ENCODE measurements around the gene PLA2G4F.

The PLA2G4F gene

GRCh38 chr15:42133356-42133755, 23.1 kb downstream of the PLA2G4F start:
- Histone ChIP-seq H3K36me3 (replicated peaks) (no peaks in the 10 kb centered on the region), H3K27ac (no peak overlapping the region), H3K27me3 (replicated peaks) (peaks cover 23% of the 10 kb centered on the region), H3K4me3 (ENCODE audit: low read depth, low read length) (no peak overlapping the region)
- DNase-seq: no peak
- in situ Hi-C loops (cut with HindIII; ENCODE audit: low pct_ligation_motif_present, low sequenced_read_pairs): no loop called here
- TF ChIP-seq CTCF (IDR thresholded peaks at IDR 0.05; ENCODE audit: low read depth, low read length, missing control alignments): no peak

- Histone ChIP-seq H3K27ac (no peak overlapping the region), H3K36me3 (replicated peaks) (no peaks in the 10 kb centered on the region), H3K27me3 (replicated peaks) (peaks cover 23% of the 10 kb centered on the region), H3K4me3 (ENCODE audit: low read depth, low read length) (no peak overlapping the region)
- TF ChIP-seq CTCF (IDR thresholded peaks at IDR 0.05; ENCODE audit: low read depth, low read length, missing control alignments): no peak
- DNase-seq: no peak
- in situ Hi-C loops (cut with HindIII; ENCODE audit: low pct_ligation_motif_present, low sequenced_read_pairs): no loop called here
Measured at GRCh38 chr15:42131826-42132806, 24.3 kb downstream of the PLA2G4F start.

- peaks cover 23% of the 10 kb centered on the region for H3K27me3 ChIP-seq (replicated peaks)
- no peak overlapping the region for H3K4me3 ChIP-seq (ENCODE audit: low read depth, low read length)
- no peak for TF ChIP-seq CTCF (IDR thresholded peaks at IDR 0.05; ENCODE audit: low read depth, low read length, missing control alignments)
- DNase-seq: no peak
- no peaks in the 10 kb centered on the region for H3K36me3 ChIP-seq (replicated peaks)
- in situ Hi-C loops (cut with HindIII; ENCODE audit: low pct_ligation_motif_present, low sequenced_read_pairs): no loop called here
- no peak overlapping the region for H3K27ac ChIP-seq
Measured at GRCh38 chr15:42131006-42131405, 25.4 kb downstream of the PLA2G4F start.

- TF ChIP-seq CTCF (IDR thresholded peaks at IDR 0.05; ENCODE audit: low read depth, low read length, missing control alignments): no peak
- H3K4me3 ChIP-seq (ENCODE audit: low read depth, low read length): no peak overlapping the region
- in situ Hi-C loops (cut with HindIII; ENCODE audit: low pct_ligation_motif_present, low sequenced_read_pairs): no loop called here
- H3K36me3 ChIP-seq (replicated peaks): no peaks in the 10 kb centered on the region
- no peak overlapping the region for H3K27ac ChIP-seq
- no peak for DNase-seq
- peaks cover 23% of the 10 kb centered on the region for H3K27me3 ChIP-seq (replicated peaks)
Measured at GRCh38 chr15:42130246-42130986, 26.0 kb downstream of the PLA2G4F start.

GRCh38 chr15:42129364-42129763, 27.1 kb downstream of the PLA2G4F start:
- no peak for TF ChIP-seq CTCF (IDR thresholded peaks at IDR 0.05; ENCODE audit: low read depth, low read length, missing control alignments)
- H3K27me3 ChIP-seq (replicated peaks): peaks cover 23% of the 10 kb centered on the region
- H3K4me3 ChIP-seq (ENCODE audit: low read depth, low read length): no peak overlapping the region
- no peaks in the 10 kb centered on the region for H3K36me3 ChIP-seq (replicated peaks)
- in situ Hi-C loops (cut with HindIII; ENCODE audit: low pct_ligation_motif_present, low sequenced_read_pairs): no loop called here
- no peak for DNase-seq
- H3K27ac ChIP-seq: no peak overlapping the region

Data from brain microvascular endothelial cell (primary cell).